HEK293T (cell line): ENCODE data around the gene MMP25.

Source experiments
- CTCF ChIA-PET: fragments of 350-600 bp; formaldehyde crosslinking; extraction: SDS; loops from one replicate; lab custom pipeline; 2021; ENCODE audit warnings: antibody characterized with exemption, inconsistent platforms; lab: Yijun Ruan, JAX
- POLR2A ChIA-PET: fragments of 350-600 bp; formaldehyde crosslinking; extraction: SDS; loops from one replicate; lab custom pipeline; 2020; ENCODE audit warnings: antibody characterized with exemption, inconsistent platforms; lab: Yijun Ruan, JAX
- DNase-seq: peaks from one replicate; pipeline ENCODE4 v3.0.0; 2012; ENCODE audit warnings: mixed read lengths; ENCODE audit errors: extremely low spot score
- ARNT ChIP-seq: fragments of 450-650 bp; IDR thresholded peaks from 2 replicates; pipeline ENCODE4 v1.6.1; 2017; ENCODE audit warnings: mild to moderate bottlenecking
- BHLHE40 ChIP-seq: fragments of 450-650 bp; IDR thresholded peaks from 2 replicates; pipeline ENCODE4 v1.6.1; 2016; ENCODE audit warnings: mild to moderate bottlenecking, moderate library complexity, borderline replicate concordance
- CTBP1 ChIP-seq: fragments of 450-650 bp; IDR thresholded peaks from 2 replicates; pipeline ENCODE4 v1.6.1; 2016; ENCODE audit warnings: borderline replicate concordance
- ELF4 ChIP-seq: fragments of 450-650 bp; IDR thresholded peaks from 2 replicates; pipeline ENCODE4 v1.6.1; 2017; ENCODE audit warnings: antibody characterized with exemption
- FOXA1 ChIP-seq: fragments of 450-650 bp; IDR thresholded peaks from 2 replicates; pipeline ENCODE4 v1.6.1; 2016; ENCODE audit warnings: mild to moderate bottlenecking
- FOXK2 ChIP-seq: fragments of 450-650 bp; IDR thresholded peaks from 2 replicates; pipeline ENCODE4 v1.6.1; 2016; ENCODE audit warnings: mild to moderate bottlenecking
- FOXM1 ChIP-seq: fragments of 450-650 bp; IDR thresholded peaks from 2 replicates; pipeline ENCODE4 v1.6.1; 2017; ENCODE audit warnings: mild to moderate bottlenecking, borderline replicate concordance
- HDGF ChIP-seq: fragments of 450-650 bp; IDR thresholded peaks from 2 replicates; pipeline ENCODE4 v1.6.1; 2017; ENCODE audit warnings: antibody characterized with exemption, borderline replicate concordance
- L3MBTL2 ChIP-seq: fragments of 450-650 bp; conservative IDR thresholded peaks from 2 replicates; pipeline ENCODE4 v1.6.1; 2016; ENCODE audit warnings: mild to moderate bottlenecking
- LEF1 ChIP-seq: fragments of 450-650 bp; IDR thresholded peaks from 2 replicates; pipeline ENCODE4 v1.6.1; 2017; ENCODE audit warnings: mild to moderate bottlenecking, borderline replicate concordance
- NFRKB ChIP-seq: fragments of 450-650 bp; IDR thresholded peaks from 2 replicates; pipeline ENCODE4 v1.6.1; 2016; ENCODE audit warnings: mild to moderate bottlenecking, moderate library complexity
- SP1 ChIP-seq: fragments of 450-650 bp; IDR thresholded peaks from 2 replicates; pipeline ENCODE4 v1.6.1; 2017
- SUZ12 ChIP-seq: fragments of 450-650 bp; IDR thresholded peaks from 2 replicates; pipeline ENCODE4 v1.6.1; 2016; ENCODE audit warnings: mild to moderate bottlenecking
- TARDBP ChIP-seq: fragments of 450-650 bp; IDR thresholded peaks from 2 replicates; pipeline ENCODE4 v1.6.1; 2016
- ZNF384 ChIP-seq: fragments of 450-650 bp; IDR thresholded peaks from 2 replicates; pipeline ENCODE4 v1.6.1; 2016
- TF ChIP-seq, protein P1 (sequence below): fragments of 450-650 bp; IDR thresholded peaks from 2 replicates; pipeline ENCODE4 v1.6.1; 2016

MMP25 gene

DNA sequence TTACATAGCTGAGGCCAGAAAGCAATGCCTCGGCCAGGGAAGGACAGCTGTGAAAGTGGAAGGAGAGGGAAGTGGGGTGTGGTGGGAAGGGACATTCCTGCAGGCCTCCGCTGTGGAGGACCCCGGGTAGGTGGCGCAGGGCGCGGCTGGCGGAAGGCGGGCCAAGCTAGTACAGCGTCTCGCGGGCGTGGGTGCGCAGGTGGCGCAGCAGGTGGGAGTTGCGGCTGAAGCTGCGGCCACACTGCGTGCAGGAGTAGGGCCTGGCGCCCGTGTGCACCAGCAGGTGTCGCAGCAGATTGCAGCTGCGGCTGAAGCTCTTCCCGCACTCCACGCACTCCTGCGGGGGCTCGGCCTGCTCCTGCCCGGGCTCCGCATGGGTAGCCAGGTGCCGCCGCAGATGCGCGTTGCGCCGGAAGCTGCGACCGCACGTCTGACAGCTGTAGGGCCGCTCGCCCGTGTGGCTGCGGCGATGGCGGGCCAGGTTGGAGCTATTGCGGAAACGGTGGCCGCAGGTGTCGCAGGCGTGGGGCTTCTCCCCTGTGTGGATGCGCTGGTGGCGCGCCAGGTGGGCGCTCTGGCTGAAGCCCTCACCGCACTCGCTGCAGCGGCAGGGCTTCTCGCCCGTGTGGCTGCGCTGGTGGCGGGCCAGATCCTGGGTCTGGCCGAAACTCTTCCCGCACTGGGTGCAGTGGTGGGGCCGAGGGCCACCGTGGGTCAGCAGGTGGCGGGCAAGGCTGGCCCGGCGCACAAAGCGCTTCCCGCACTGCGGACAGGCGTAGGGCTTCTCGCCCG, 42.8 kb downstream of the MMP25 start:
- ChIA-PET POLR2A (interaction anchor here (1.2 kb wide), 1 partner anchor 69 kb away, joined by 4 read pairs; the partner anchor contains the start of gene TNFRSF12A), CTCF (no interaction called here)
- DNase-seq = no peak
- no peak for TF ChIP-seq LEF1
- TF ChIP-seq ELF4 = no peak
- TF ChIP-seq, protein P1, sequence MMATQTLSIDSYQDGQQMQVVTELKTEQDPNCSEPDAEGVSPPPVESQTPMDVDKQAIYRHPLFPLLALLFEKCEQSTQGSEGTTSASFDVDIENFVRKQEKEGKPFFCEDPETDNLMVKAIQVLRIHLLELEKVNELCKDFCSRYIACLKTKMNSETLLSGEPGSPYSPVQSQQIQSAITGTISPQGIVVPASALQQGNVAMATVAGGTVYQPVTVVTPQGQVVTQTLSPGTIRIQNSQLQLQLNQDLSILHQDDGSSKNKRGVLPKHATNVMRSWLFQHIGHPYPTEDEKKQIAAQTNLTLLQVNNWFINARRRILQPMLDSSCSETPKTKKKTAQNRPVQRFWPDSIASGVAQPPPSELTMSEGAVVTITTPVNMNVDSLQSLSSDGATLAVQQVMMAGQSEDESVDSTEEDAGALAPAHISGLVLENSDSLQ = no peak

DNA sequence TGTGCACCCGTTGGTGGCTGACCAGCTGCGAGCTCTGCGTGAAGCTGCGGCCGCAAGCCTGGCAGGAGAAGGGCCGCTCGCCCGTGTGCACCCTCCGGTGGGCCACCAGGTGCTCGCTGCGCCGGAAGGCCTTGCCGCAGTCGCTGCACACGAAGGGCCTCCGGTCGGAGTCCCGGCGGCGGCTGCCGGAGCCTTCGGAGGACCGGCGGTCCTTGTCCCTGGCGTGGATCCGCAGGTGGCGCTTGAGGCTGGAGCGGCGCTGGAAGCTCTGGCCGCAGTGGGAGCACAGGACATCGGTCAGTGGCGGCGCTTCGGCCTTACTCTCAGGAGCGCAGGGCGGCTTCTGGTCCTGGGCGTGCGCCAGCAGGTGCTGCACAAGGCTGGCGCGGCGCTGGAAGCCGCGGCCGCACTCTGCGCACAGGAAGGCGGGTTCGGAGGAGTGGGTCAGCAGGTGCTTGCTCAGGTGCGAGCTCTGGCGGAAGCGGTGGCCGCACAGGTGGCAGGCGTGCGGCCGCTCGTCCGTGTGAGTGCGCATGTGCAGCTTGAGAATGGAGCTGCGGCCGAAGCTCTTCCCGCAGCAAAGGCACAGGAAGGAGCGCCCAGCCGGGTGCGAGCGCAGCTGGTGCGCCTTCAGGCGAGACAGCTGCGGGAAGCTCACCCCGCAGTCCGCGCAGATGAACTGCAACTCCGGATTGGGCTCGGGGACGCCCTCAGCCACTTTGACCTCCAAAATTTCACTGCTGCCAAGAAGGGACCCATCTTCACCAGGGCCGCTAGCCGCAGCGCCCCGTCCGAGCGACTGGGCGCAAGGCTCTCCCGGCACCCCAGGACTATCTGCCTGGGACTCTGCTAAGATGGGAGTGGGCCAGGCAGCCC, 43.6 kb downstream of the MMP25 start:
- no peak for DNase-seq
- ChIA-PET CTCF (interaction anchor here (0.6 kb wide), 1 partner anchor 57 kb away, joined by 3 read pairs; no protein-coding TSS in a partner anchor), POLR2A (interaction anchor here (1.2 kb wide), 1 partner anchor 70 kb away, joined by 4 read pairs; the partner anchor contains the start of gene TNFRSF12A)
- TF ChIP-seq SUZ12 = no peak
- no peak for TF ChIP-seq L3MBTL2
- TF ChIP-seq FOXA1 = no peak
- TF ChIP-seq CTBP1 = no peak
- TF ChIP-seq TARDBP = no peak
- TF ChIP-seq FOXM1 = no peak
- no peak for TF ChIP-seq ELF4
- TF ChIP-seq ARNT = no peak
- TF ChIP-seq, protein P1 = no peak
- no peak for TF ChIP-seq SP1
- no peak for TF ChIP-seq FOXK2
- no peak for TF ChIP-seq NFRKB
- no peak for TF ChIP-seq BHLHE40
- TF ChIP-seq ZNF384 = no peak
- no peak for TF ChIP-seq LEF1
- TF ChIP-seq HDGF = no peak

DNA sequence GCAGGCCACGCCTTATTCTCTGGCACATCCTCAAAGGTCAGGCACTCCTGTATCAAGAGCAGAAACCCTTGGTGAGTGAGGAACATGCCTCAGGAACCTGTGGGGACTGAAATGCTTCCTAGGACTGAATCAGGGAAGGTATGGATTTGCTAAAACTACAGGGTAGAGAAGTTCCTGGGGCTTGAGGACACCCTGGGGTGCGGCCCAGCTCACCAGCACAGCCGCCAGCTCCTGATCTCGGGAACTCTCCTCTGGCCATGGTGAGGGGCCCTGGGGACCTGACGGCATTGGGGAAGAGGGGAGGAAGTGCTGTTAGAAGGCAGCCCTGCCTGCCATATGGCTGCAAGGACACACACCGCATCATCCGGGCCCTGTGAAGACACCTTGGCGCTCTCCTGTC, 45.2 kb downstream of the MMP25 start:
- TF ChIP-seq FOXM1 (no peak), CTBP1 (no peak), NFRKB (no peak), SUZ12 (no peak), TARDBP (no peak), ZNF384 (no peak), FOXA1 (no peak), HDGF (no peak), ELF4 (no peak), LEF1 (no peak), BHLHE40 (no peak), FOXK2 (no peak), L3MBTL2 (no peak), ARNT (no peak), SP1 (no peak)
- TF ChIP-seq, protein P1 = no peak
- no peak for DNase-seq
- ChIA-PET POLR2A (no interaction called here), CTCF (no interaction called here)

DNA sequence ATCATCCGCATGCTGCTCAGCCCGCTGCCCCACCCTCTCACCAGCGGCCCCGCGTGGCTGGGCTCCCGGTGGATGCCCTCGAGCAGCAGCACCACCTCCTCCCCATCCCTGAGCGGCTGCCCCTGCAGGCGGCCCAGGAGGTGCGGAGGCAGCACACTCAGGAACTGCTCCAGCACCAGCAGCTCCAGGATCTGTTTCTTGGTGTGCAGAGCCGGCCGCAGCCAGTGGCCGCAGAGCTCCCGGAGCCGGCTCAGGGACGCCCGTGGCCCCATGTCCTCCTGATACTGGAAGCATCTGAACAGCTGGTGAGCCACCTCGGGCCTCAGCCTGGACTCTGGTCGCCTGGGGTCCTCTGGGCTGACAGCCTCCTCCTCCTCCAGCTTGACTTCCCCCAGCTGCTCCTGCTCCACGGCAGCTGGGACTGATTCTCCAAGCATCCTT, 46.2 kb downstream of the MMP25 start:
- DNase-seq = no peak
- ChIA-PET CTCF (interaction anchor here (1.5 kb wide), 1 partner anchor 80 kb away, joined by 3 read pairs; no protein-coding TSS in a partner anchor), POLR2A (interaction anchor here (0.6 to 1.1 kb wide), 2 partner anchors 36 to 42 kb away, joined by 3 read pairs; partner anchors contain the start of gene ZNF213)
- TF ChIP-seq BHLHE40 = no peak
- no peak for TF ChIP-seq ZNF384
- TF ChIP-seq HDGF = no peak
- TF ChIP-seq LEF1 = no peak
- TF ChIP-seq NFRKB = no peak
- no peak for TF ChIP-seq FOXM1
- no peak for TF ChIP-seq FOXA1
- TF ChIP-seq SUZ12 = no peak
- no peak for TF ChIP-seq TARDBP
- TF ChIP-seq L3MBTL2 = no peak
- TF ChIP-seq, protein P1 = no peak
- no peak for TF ChIP-seq SP1
